NCI-H69 (cell line): ENCODE measurements around the gene DGCR6L.
"Not testable (repeated sequence)": the region's sequence is repeated elsewhere in the genome, so short reads cannot be mapped to it uniquely, and the experiment has no call there.

Source experiments
- DNase-seq: peaks from one replicate; lab custom pipeline; 2025; lab: John Stamatoyannopoulos, UW

DGCR6L gene

DNA sequence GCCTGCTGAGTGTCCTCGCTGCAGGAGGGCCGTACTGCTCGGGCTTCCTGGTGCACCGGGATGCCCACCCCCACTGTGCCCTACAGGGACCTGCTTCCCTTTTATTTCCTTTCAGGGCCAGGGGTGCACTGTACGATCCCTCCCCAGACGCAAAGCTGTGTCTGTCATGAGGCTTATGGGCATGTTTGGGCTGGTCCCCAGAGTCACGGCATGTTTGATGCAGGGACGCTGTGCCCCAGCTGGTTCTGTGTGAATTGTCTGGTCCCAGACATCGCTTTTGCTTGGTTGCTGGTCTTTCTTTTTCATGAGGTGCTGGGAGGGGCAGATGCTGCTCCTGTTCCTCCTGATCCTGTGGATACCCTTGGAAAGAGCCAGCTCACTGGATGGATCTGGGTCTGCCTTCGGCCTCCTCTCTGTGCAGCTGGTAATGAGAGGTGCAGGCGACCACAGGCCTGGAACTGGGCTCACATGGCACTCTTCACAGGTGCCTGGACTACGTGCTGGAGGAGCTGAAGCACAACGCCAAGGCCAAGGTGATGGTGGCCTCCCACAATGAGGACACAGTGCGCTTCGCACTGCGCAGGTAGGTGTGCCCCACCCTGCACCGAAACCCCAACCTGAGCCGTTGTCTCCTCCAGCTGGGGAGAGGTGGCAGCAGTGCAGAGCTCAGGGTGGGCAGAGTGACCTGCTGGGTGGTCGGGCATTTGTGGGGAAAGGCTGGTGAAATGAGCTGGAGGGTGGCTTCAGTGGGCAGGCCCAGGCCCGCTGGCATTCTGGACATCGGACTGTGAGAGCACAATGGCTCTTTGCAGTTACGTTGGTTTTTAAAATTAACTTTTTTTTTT lies 10.8 kb downstream of the DGCR6L start:
- DNase-seq = peak; percentile 52

DNA sequence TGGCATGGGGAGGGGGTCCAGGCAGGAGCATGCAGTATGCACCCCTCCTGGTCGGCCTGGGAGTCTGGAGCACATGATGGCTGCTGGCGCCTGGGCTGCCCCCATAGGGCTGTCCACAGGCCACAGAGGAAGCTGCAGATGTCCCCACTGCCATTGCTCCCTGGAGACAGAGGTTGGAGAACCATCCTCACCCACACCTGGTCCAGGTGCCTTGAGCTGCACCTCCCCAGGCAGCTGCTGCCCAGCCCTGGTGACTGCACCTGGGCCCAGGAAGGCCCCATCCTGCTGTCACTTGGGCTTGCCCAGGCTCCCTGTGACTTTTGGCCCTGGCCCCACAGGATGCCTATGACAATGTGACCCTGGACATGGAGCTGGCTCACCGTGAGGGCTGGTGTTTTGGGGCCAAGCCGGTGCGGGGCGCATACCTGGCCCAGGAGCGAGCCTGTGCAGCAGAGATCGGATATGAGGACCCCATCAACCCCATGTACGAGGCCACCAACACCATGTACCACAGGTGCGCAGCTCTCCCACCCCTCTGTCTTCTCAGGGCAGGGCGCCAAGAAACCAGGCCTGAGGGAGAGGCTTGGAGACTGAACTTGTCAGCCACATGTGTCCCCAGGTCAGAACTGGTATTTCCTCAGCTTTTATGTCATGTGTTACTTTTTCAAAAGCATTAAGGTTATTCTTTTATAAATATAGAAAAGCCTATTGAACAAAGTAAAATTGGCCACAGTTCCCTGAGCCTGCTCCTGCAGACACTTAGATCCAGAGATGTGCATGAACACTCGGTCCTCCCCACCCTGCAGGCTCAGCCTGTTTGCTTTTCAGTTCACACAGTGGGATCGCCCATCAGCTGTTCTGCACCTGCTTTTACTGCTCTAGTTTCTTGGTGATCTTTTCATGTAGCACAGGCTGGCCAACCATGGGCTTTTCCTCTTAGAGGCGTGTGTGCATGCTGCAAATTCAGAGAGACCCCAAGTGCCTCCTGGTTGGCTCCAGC lies 12.1 kb downstream of the DGCR6L start:
- peak; percentile 35 for DNase-seq

DNA sequence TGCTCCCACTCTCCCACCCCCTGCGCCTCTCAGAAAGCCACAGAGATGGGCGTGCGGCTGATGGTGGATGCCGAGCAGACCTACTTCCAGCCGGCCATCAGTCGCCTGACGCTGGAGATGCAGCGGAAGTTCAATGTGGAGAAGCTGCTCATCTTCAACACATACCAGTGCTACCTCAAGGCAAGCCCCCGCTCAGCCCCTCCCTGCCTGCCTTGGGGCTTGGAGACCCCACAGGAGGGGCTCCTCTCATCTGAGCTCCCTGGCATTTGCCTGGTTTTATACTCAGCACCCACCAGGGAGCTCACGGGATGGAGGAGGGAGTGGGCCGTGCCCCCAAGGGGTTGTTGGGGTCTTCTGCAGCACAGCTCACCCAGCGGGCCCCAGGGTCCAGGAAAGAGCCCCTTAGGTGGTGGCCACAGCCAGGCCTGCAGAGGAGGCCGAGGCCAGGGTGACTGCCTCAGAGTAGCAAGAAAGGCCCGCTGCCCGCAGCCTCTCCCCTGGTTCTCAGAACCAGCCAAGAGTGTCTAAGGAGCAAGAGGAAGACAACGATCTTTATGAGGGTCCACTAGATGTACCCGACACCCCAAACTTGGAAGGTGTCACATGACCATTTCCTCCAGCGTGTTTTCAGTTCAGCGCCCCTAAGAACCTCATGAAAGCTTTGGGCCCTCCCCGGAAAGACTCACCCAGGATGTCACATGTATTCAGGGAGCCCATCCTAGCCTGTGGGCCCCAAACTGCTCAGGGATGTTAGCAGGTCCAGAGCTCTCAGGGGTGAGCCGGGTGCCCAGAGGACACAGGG lies 13.0 kb downstream of the DGCR6L start:
- DNase-seq = not testable (repeated sequence)

DNA sequence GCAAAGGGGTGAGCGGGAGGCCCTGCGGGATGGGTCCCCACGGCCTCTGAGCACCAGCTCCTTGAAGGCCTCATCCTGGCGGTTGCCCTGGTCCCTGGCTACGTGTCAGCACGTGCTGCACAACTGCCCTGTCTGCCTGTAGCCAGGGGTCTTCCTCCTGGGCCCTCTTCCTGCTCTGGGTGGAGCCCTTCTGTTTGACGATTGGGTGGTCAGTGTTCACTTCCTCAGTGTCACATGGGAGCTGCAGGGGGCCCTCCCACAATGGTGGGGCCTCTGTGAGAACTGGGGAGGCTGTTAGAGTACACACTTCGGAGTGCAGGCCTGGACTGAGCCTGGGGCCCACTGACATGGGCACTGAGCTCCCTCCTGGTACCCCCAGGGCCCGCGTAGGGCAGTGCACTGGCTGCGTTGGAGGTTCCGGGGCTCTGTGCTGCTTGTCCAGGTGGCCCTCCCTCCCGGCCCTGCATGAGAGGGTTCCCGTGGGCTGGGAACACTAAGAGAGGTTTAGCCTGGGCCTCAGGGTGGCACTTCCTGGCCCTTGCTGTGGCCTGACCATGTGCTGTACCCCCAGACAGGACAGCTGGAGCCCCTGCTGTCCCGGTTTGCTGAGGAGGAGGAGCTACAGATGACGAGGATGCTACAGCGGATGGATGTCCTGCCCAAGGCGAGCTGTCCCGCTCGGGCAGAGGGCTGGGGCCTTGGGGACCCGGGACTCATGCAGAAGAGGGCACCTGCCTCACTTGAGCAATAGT lies 13.8 kb downstream of the DGCR6L start:
- DNase-seq = no peak

DNA sequence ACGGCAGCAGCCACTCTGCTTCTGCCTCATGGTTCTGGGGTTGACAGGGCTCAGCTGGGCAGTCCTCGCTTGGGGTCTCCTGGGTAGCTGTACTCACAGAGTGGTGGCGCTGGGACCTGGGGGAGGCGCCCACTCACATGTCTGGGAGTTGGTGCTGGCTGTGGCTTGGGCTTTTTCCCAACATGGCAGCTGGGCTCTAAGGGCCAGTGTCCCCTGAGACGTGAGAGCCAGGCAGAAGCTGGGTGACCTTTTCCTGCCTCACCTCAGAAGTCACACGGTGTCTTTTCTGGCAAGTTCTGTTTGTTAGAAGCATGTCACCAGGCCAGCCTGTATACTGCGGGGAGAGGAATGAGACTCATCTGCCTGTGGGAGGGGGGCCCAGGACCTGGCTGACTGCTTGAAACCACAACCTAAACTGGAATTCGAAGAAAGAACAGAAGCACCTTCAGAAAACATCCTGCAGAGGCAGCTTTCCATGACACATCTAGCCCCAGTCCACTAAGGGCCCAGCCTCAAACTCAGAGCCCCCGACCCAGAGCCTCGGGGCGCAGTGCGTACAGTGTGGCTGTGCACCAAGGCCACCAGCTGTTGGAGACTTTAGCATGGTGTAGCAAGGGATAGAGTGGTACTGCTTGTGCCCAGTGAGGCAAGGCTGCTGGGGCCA lies 14.5 kb downstream of the DGCR6L start:
- not testable (repeated sequence) for DNase-seq

DNA sequence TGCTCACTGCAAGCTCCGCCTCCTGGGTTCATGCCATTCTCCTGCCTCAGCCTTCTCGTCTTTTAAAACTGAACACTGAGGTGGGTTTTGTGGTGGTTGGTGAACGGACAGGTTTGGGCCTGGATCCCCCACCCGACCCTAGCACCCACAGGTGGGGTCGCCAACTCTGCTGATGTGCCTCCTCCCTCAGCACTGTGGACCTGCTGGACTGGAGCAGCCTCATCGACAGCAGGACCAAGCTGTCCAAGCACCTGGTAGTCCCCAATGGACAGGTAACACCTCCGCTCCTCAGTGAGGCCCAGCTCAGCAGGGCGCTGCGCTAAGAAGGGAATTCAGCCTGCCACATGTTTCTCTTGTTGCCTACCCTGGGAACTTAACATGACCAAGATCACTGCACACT lies 15.2 kb downstream of the DGCR6L start:
- no peak for DNase-seq

DNA sequence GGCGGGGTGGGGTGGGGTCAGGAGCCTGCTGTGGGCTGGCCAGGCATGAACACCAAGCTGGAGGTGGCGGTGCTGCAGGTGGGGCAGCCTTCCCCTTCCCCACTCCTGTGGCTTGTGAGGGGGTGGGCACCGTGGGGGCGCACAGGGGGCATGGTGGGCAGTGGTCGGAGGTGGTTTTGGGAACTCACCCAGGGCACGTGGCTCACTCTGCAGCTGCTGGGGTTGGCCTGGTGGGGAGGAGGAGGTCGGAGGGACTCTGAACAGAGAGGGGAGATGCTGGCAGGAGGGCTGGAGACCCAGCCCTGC lies 16.7 kb downstream of the DGCR6L start:
- DNase-seq = not testable (repeated sequence)

DNA sequence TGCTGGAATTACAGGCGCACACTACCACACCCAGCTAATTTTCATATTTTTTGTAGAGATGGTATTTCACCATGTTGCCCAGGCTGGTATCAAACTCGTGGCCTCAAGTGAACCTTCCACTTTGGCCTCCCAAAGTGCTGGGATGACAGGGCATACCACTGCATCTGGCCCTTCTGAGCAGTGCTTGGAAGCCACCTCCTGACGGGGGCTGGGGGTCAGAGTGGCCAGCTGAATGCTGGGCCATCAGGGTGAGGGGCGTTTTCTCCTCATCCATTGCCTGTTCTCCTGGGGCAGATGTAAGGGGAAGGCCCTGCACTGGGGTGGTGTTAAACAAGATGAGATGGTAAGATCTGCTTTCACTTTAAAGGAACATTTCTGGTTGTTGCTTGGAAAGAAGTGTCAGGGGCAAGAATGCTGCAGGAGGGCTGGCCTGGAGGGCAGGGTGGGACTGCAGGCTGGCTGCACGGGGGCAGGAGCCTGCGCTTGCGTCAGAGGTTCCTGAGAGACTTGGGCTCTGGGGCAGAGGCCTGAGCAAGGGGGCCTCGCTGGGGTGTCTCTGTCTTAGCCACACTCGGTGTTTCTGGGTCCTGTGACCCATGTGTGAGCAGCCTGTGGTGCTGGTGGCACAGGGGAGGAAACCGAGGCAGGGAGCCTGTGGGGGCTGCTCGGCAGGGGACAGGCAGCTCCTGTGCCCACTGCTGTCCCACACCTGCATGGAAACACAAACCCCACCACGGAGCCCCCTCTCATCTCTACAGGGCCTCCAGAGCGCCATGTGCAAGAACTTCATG lies 17.2 kb downstream of the DGCR6L start:
- DNase-seq = no peak

DNA sequence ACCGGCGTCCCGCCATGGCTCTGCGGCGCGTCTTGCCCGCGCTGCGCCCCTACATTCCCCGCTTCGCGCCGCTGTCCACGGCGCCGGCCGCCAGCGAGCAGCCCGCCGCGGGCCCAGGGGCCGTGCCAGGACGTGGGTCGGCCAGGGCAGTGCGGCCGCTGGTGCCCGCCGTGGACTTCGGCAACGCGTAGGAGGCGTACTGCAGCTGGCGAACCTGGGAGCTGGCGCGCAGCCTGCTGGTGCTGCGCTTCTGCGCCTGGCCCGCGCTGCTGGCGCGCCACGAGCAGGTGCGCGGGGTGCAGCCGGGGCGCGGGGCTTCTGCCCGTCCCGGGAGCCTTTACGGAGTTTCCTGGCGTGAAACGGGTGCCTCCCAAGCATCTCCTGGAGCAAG lies 20.1 kb downstream of the DGCR6L start:
- peak; percentile 68 for DNase-seq

DNA sequence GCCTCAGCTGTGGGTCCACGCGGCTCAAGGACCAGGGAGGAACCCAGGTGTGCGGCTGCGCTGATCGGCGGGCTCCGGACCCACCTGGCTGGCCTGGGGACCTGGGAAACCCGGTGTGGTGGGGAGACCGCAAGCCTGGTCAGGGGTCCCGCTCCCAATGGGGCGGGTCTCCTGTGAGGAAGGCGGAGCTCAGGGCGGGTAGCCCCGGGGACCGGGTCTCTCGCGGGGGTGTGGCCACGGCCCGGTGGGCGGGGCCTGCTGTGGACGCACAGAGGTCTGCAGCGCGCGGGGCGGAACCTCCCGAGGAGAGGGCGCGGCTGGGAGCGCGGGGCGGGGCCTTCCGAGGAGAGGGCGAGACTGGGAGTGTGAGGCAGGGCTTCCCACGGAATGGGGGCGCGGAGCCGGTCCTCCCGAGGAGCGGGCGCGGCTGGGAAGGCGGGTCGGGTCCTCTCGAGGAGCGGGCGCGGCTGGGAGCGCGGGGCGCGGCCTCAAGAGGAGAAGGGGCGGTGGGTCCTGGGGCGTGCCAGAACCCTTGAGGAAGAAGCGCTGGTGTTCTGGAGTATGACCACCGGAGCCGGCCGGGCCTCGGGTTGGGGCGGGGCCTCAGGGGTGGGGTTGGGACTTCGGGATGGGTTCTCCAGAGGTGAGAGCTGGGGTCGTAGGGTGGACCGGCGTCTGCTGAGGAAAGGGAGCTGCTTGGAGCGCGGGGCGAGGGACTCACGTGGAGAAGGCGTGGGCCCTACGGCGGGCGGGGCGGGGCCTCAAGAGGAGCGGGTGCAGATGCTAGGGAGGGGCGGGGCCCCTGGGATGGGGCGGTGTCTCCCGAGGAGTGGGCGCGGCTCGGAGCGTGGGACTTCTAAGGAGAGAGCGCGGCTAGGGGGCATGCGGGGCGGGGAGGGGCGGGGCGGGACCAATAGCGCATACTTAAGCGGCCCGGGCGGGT lies 20.8 kb downstream of the DGCR6L start:
- peak; percentile 85 for DNase-seq

DNA sequence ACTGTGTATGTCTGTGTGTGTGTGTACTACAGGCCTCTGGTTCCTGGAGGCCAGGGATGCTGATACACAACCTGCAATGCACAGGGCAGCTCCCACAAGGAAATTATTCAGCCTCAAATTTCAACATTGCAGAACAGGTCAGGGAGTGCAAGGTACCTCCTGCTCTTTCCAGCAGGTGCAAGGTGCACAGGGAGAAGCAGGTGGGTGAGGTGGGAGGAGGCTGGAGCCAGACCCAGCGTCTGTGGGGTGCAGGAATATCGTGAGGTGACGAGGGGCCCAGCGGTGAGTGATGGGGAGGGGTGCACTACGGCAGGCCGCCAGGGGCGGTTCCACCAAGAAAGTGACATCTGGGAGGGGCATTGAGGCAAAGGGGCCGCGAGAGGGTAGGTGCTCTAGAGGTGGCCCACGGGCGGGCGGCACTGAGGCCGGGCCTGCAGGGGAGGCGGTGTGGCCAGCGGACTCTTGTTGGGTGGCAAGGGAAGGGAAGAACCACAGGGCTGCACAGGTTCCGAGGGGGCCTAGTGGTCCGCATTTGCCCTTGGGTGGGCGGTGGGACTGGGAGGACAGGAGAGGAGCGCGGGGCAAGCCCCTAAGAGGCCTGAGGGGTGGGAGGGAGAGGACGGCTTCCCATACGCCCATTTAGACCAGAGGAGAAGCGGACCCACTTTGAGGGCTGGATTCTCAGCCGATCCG lies 21.6 kb downstream of the DGCR6L start:
- DNase-seq = no peak

DNA sequence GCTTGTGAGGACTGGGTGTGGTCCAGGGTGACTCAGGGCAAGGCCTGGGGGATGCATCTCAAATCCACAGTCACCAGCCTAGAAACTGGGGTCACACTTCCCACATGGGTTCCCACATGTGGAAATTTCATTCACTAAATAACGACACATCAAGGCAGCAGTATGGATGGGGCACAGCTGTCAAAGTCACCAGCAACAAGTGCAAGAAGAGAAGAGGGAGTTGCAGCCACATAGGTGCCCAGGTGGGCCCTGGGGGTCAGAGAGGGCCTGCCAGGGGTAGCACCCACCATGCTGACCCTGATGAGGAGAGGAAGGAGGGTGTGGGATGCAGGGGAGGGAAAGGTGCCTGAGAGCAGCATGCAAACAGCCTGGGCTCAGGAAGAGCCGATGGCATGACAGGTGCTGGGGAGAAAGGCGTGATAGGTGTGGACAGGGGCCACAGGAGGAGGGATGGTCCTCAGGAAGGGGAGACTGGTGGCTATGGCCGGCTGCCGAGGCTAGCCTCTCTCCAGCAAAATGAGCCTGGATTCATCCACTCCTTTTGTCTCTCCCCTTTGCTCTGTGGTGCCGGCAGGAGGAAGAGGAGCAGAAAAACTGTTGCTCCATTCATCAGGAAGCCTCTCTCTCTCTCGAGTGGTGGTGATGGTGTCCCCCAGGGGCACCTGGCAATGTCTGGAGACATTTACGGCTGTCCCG lies 22.3 kb downstream of the DGCR6L start:
- no peak for DNase-seq

DNA sequence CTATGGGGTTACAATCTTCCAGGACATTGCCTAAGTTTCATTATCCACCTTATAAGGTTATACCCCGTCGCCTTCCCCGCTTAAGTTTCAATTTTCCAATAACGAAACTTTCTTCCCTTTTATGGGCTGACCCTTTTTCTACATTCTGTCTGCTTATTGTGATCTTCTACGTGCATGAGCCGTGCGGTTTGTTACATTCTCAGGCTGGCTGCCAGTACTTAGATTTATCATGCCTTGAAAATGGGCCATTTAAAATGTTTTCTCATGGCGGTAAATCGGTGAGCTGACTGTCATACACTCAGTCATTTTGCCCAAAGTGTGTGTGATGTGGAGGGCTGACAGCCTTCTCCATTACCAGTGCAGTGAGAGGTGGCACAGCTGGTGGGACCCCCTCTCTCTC lies 23.3 kb downstream of the DGCR6L start:
- no peak for DNase-seq

DNA sequence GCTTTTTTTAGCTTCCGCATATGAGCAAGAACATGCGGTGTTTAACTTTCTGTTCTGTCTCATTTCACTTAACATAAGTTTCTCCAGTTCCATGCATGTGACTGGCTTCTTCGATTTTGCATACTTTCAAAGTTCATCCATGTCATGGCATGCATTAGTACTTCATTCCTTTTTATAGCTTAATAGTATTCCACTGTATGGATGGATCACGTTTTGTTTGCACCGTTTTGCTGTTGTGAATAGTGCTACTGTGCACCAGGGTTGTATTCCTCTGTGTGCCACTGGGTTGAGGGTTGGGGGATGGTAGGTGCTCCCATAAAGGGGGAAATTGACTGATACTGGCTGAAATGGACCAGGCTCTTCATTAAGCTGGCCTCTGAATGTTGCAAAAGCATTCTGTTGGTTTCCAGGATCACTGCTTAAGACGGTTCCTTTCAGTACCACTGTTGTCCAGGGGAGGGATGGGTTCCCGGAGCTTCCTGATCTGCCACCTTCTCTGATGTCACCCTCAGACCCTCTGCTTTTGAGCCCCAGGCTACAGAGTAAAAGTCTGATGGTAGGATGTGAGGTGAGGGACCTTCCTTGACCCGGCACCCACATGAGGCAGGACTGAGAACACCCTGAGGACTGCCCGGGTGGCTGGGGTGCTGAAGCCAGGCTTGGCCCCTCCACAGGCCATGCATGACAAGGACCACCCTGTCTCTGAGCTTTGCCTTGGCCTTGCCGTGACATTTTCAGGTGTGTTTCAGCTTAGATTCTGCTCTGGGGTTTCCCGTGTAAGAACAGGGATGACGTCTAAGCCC lies 24.4 kb downstream of the DGCR6L start:
- no peak for DNase-seq

DNA sequence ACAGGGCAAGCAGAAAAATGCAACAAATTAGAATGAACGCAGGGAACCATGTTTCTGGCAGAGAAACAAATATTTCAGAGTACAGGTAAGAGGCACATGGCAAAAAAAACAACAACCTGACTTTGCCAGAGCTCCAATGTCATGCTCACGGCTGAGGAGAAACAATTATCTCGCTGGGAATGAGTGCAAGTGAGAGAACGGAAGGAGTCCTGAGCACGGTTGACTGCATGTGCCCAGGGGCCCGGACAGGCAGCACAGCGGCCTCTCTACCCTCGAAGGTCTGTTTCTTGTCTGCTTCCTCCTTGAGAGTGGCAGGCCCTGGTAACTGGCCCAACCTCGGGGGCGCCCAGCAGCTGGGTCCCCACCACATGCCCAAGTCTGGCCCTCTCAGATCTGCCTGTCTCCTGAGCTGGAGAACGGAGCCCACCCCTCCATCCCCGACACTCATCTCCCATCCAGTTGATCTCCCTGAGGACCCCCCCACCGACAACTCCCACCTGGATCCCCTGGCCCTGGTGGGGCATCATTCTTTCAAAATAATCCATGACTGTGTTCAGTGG lies 27.1 kb downstream of the DGCR6L start:
- DNase-seq = no peak

DNA sequence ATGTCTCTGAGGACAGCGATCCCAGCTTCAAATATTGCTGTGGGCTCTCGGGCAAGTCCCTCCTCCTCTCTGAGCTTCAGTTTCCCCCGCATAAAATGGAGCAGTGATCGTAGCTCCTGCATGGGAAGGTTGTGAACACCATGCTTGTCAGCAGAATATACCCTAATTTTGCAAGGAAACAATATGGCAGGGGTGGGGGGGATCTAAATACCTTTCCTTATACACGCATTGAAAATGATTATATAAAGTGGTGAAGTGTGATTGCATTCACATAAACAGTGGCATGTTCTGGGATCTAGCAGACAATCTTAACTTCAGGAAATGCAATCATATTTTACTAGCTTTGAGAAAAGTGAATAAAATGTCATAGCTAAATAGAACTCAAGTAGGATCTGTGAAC lies 27.8 kb downstream of the DGCR6L start:
- no peak for DNase-seq
